CD14-positive monocyte (primary cell): ENCODE measurements around the gene ATP6V0A4. TPM values are rescaled to one million over a fixed set of nuclear protein-coding genes. Genes with fewer than 3 reads are reported as not detected.

ENCODE experiments used
- DNase-seq, 3 donors: peaks; one replicate each; pipeline ENCODE4 v3.0.0-alpha.2; 2011 to 2022
- H2AFZ ChIP-seq: 2 replicates; pipeline ENCODE4 v1.6.0; 2012; ENCODE audit warnings: mild to moderate bottlenecking, low read depth, low read length, inconsistent platforms; ENCODE audit not compliant: insufficient read depth, poor library complexity, severe bottlenecking
- H3K27ac ChIP-seq, 2 donors: 1 replicate in 1 of 2; 2 replicates in 1 of 2; pipeline ENCODE4 v1.5.1; 2012 to 2013; ENCODE audit warnings: low read length in 2 of 2, control low read depth in 1 of 2, inconsistent platforms in 1 of 2, low read depth in 1 of 2, mild to moderate bottlenecking in 1 of 2
- H3K27me3 ChIP-seq, 2 donors: one replicate each; pipeline versions ENCODE4 v1.6.0 to v1.6.1; 2011 to 2013; ENCODE audit warnings: low read length in 2 of 2; ENCODE audit not compliant: control insufficient read depth in 2 of 2, insufficient read depth in 2 of 2
- H3K36me3 ChIP-seq, 2 donors: replicated peaks in 1 of 2; 1 replicate in 1 of 2; 2 replicates in 1 of 2; pipeline versions ENCODE4 v1.5.1 to v1.6.1; 2012 to 2013; ENCODE audit warnings: low read length in 2 of 2, control low read depth in 1 of 2, inconsistent platforms in 1 of 2, mild to moderate bottlenecking in 1 of 2; ENCODE audit not compliant: insufficient read depth in 2 of 2, control insufficient read depth in 1 of 2
- H3K4me1 ChIP-seq, 2 donors: 1 replicate in 1 of 2; 2 replicates in 1 of 2; pipeline versions ENCODE4 v1.5.1 to v1.6.1; 2012 to 2013; ENCODE audit warnings: low read length in 2 of 2, control low read depth in 1 of 2, inconsistent platforms in 1 of 2, mild to moderate bottlenecking in 1 of 2, moderate library complexity in 1 of 2; ENCODE audit not compliant: insufficient read depth in 2 of 2, control insufficient read depth in 1 of 2
- H3K4me2 ChIP-seq: replicated peaks from 2 replicates; pipeline ENCODE3; 2012; ENCODE audit warnings: low read length, moderate library complexity, mild to moderate bottlenecking; ENCODE audit not compliant: poor library complexity, severe bottlenecking; ENCODE audit errors: extremely low read depth
- H3K4me3 ChIP-seq, 3 experiments: fragments of 200-600 bp in 1 of 3; sonication (generic) in 1 of 3; replicated peaks in 1 of 3; 1 replicate in 2 of 3; 2 replicates in 1 of 3; pipeline ENCODE4 v1.5.1; 2011 to 2013; ENCODE audit warnings: low read length in 3 of 3, mild to moderate bottlenecking in 3 of 3, control low read depth in 2 of 3, low read depth in 2 of 3, inconsistent platforms in 1 of 3, moderate library complexity in 1 of 3
- H3K79me2 ChIP-seq: 2 replicates; pipeline ENCODE4 v1.6.0; 2012; ENCODE audit warnings: mild to moderate bottlenecking, control low read depth, inconsistent platforms, low read length, moderate library complexity; ENCODE audit not compliant: insufficient read depth
- H3K9ac ChIP-seq: 2 replicates; pipeline ENCODE4 v1.6.0; 2017; ENCODE audit warnings: low read length, mild to moderate bottlenecking; ENCODE audit not compliant: insufficient read depth, poor library complexity, severe bottlenecking
- H3K9me3 ChIP-seq, 2 donors: replicated peaks in 1 of 2; 1 replicate in 1 of 2; 2 replicates in 1 of 2; pipeline versions ENCODE4 v1.5.1 to v1.6.1; 2012 to 2013; ENCODE audit warnings: low read length in 2 of 2, control low read depth in 1 of 2; ENCODE audit not compliant: control insufficient read depth in 1 of 2, insufficient read depth in 1 of 2
- H4K20me1 ChIP-seq: 2 replicates; pipeline ENCODE4 v1.6.0; 2012; ENCODE audit warnings: mild to moderate bottlenecking, low read length, control low read depth, moderate library complexity; ENCODE audit not compliant: insufficient read depth
- H3K27ac Mint-ChIP-seq, 7 donors: one replicate each; pipeline ENCODE4 v1.8.0; 2020; ENCODE audit warnings: mild to moderate bottlenecking in 7 of 7, mixed read lengths in 7 of 7, moderate library complexity in 6 of 7, inconsistent platforms in 2 of 7
- H3K27me3 Mint-ChIP-seq, 3 donors: one replicate each; pipeline ENCODE4 v1.8.0; 2021 to 2022; ENCODE audit warnings: low read depth in 3 of 3, mild to moderate bottlenecking in 3 of 3, mixed read lengths in 3 of 3, moderate library complexity in 3 of 3, inconsistent platforms in 1 of 3
- H3K36me3 Mint-ChIP-seq, 2 donors: one replicate each; pipeline ENCODE4 v1.8.0; 2020; ENCODE audit warnings: mixed read lengths in 2 of 2, inconsistent platforms in 1 of 2, mild to moderate bottlenecking in 1 of 2
- H3K4me1 Mint-ChIP-seq: one replicate; pipeline ENCODE4 v1.8.0; 2020; ENCODE audit warnings: mild to moderate bottlenecking, mixed read lengths
- H3K4me3 Mint-ChIP-seq, 2 donors: one replicate each; pipeline ENCODE4 v1.8.0; 2020; ENCODE audit warnings: mild to moderate bottlenecking in 2 of 2, mixed read lengths in 2 of 2, moderate library complexity in 1 of 2
- H3K9me3 Mint-ChIP-seq, 7 donors: one replicate each; pipeline ENCODE4 v1.8.0; 2020 to 2022; ENCODE audit warnings: mixed read lengths in 7 of 7, mild to moderate bottlenecking in 6 of 7, moderate library complexity in 6 of 7, inconsistent platforms in 2 of 7
- CTCF ChIP-seq: fragments of 200-600 bp; IDR thresholded peaks from one replicate; pipeline ENCODE4 v1.8.0; 2022; ENCODE audit warnings: antibody characterized with exemption, mild to moderate bottlenecking
- WGBS: methylation state at CpG from one replicate; pipeline ENCODE4 v1.1.5; 2013; ENCODE audit warnings: missing lambda C conversion rate; ENCODE audit not compliant: insufficient coverage; 5-methylcytosine and 5-hydroxymethylcytosine counted together
- intact Hi-C, 2 donors: fragments of 100-400 bp; cut with micrococcal nuclease; formaldehyde crosslinking; loops; one replicate each; pipeline versions ENCODE4 v1.15.0 to v1.15.1; 2023
- polyA plus RNA-seq, 3 donors: library from polyadenylated mRNA; depleted of rRNA in 1 of 3; unstranded in 2 of 3; stranded (reverse) in 1 of 3; fragments of 300-500 nt in 2 of 3; fragments of >200 nt in 1 of 3; fragmentation: Illumina TruSeq in 2 of 3; gene quantifications; 1 replicate in 2 of 3; 2 replicates in 1 of 3; pipeline ENCODE4 v1.2.3, GENCODE V29; 2012 to 2021

The ATP6V0A4 gene
- polyA plus RNA-seq, 3 donors, result not detected

GRCh38 chr7:138829335-138829734, 31.3 kb upstream of the ATP6V0A4 start:
- Histone ChIP-seq H3K9me3 (peaks cover 0 to 8% of the 10 kb centered on the region in 2 donors), H3K4me1 (no peaks in the 10 kb centered on the region), H3K36me3 (no peaks in the 10 kb centered on the region), H4K20me1 (no peaks in the 10 kb centered on the region), H2AFZ (no peak overlapping the region), H3K27ac (no peak overlapping the region), H3K4me2 (no peak overlapping the region), H3K27me3 (no peaks in the 10 kb centered on the region), H3K79me2 (no peaks in the 10 kb centered on the region), H3K9ac (no peak overlapping the region), H3K4me3 (no peak overlapping the region)
- Mint-ChIP-seq H3K4me3 (no peak overlapping the region), H3K27ac (no peak overlapping the region), H3K36me3 (no peaks in the 10 kb centered on the region), H3K9me3 (peaks cover 2 to 20% (median 12%) of the 10 kb centered on the region in 7 donors), H3K4me1 (no peaks in the 10 kb centered on the region), H3K27me3 (peaks cover 0 to 4% (median 0%) of the 10 kb centered on the region in 3 donors)
- intact Hi-C loops, result no loop called here
- WGBS, result 95% methylated on average over 3 of the region's 11 CpGs
- DNase-seq, result no peak
- no peak for TF ChIP-seq CTCF

- Histone ChIP-seq H3K27ac (no peak overlapping the region), H3K9ac (no peak overlapping the region), H3K27me3 (no peaks in the 10 kb centered on the region), H2AFZ (no peak overlapping the region), H3K9me3 (peaks cover 0 to 8% of the 10 kb centered on the region in 2 donors), H3K4me3 (no peak overlapping the region), H3K79me2 (no peaks in the 10 kb centered on the region), H3K4me1 (no peaks in the 10 kb centered on the region), H4K20me1 (no peaks in the 10 kb centered on the region), H3K4me2 (no peak overlapping the region), H3K36me3 (no peaks in the 10 kb centered on the region)
- Mint-ChIP-seq H3K4me1 (no peaks in the 10 kb centered on the region), H3K27me3 (peaks cover 0 to 4% (median 0%) of the 10 kb centered on the region in 3 donors), H3K27ac (no peak overlapping the region), H3K4me3 (no peak overlapping the region), H3K9me3 (peaks cover 2 to 20% (median 12%) of the 10 kb centered on the region in 7 donors), H3K36me3 (no peaks in the 10 kb centered on the region)
- intact Hi-C loops, result no loop called here
- DNase-seq, result no peak
- TF ChIP-seq CTCF, result no peak
- WGBS, result no CpG with 5 or more reads among the region's 2 CpGs
These were observed 30.3 kb upstream of the ATP6V0A4 start for GRCh38 chr7:138828302-138828701.
